ENCODE results near the gene FTO.

The FTO gene

GRCh38 chr16:54049591-54050458 lies 345.9 kb downstream of the FTO start:
- no peak for DNase-seq (ENCODE audit: low spot score)
- TF ChIP-seq CTCF (conservative IDR thresholded peaks at IDR 0.05; ENCODE audit: low read depth) = no peak
- ChIA-PET POLR2A (ENCODE audit: low non-redundant PET) (no interaction called here), CTCF (no interaction called here)
- no peak overlapping the region for H3K27ac ChIP-seq

- TF ChIP-seq CTCF (conservative IDR thresholded peaks at IDR 0.05; ENCODE audit: low read depth) = no peak
- ChIA-PET POLR2A (ENCODE audit: low non-redundant PET) (no interaction called here), CTCF (no interaction called here)
- H3K27ac ChIP-seq = no peak overlapping the region
- DNase-seq (ENCODE audit: low spot score) = no peak
Observed at GRCh38 chr16:54050459-54051210, 346.7 kb downstream of the FTO start.

- no peak for TF ChIP-seq CTCF (conservative IDR thresholded peaks at IDR 0.05; ENCODE audit: low read depth)
- H3K27ac ChIP-seq = no peak overlapping the region
- DNase-seq (ENCODE audit: low spot score) = no peak
- POLR2A ChIA-PET (ENCODE audit: low non-redundant PET) = no interaction called here
- CTCF ChIA-PET = interaction anchor here (0.5 to 0.6 kb wide), 2 partner anchors 29 to 456 kb away, joined by 3 read pairs; no protein-coding TSS in a partner anchor
Observed at GRCh38 chr16:54051821-54052220, 347.9 kb downstream of the FTO start.

- no peak overlapping the region for H3K27ac ChIP-seq
- no peak for TF ChIP-seq CTCF (conservative IDR thresholded peaks at IDR 0.05; ENCODE audit: low read depth)
- no peak for DNase-seq (ENCODE audit: low spot score)
- CTCF ChIA-PET = interaction anchor here (0.6 to 0.7 kb wide), 2 partner anchors 20 to 456 kb away, joined by 3 read pairs; no protein-coding TSS in a partner anchor
- POLR2A ChIA-PET (ENCODE audit: low non-redundant PET) = no interaction called here
Observed at GRCh38 chr16:54052271-54052670, 348.3 kb downstream of the FTO start.

GRCh38 chr16:54053891-54054820 lies 350.2 kb downstream of the FTO start:
- CTCF ChIA-PET = interaction anchor here (0.6 kb wide), 2 partner anchors 1088 to 1556 kb away, joined by 3 read pairs; no protein-coding TSS in a partner anchor
- no peak overlapping the region for H3K27ac ChIP-seq
- no peak for TF ChIP-seq CTCF (conservative IDR thresholded peaks at IDR 0.05; ENCODE audit: low read depth)
- POLR2A ChIA-PET (ENCODE audit: low non-redundant PET) = no interaction called here
- no peak for DNase-seq (ENCODE audit: low spot score)

- no peak overlapping the region for H3K27ac ChIP-seq
- CTCF ChIA-PET = interaction anchor here (0.7 kb wide), 1 partner anchor 597 kb away, joined by 3 read pairs; no protein-coding TSS in a partner anchor
- no peak for DNase-seq (ENCODE audit: low spot score)
- POLR2A ChIA-PET (ENCODE audit: low non-redundant PET) = no interaction called here
- no peak for TF ChIP-seq CTCF (conservative IDR thresholded peaks at IDR 0.05; ENCODE audit: low read depth)
Observed at GRCh38 chr16:54055191-54055590, 351.2 kb downstream of the FTO start.

Measured in RWPE1 (cell line).